Stimulated activated naive CD4-positive, alpha-beta T cell (primary cell): ENCODE data around the gene YAE1.
"Not testable (repeated sequence)": the region's sequence is repeated elsewhere in the genome, so short reads cannot be mapped to it uniquely, and the experiment has no call there.

Source experiments
- DNase-seq, 6 experiments: peaks; one replicate each; lab custom pipeline; 2025; lab: John Stamatoyannopoulos, UW

Gene YAE1

GRCh38 chr7:39566023-39566921 lies at the start of gene YAE1:
YAE1 (plus strand) TSS chr7:39566404; CDS start chr7:39566419, 15 bp downstream.
- peak; percentile 57 to 75 (median 66) for DNase-seq

DNA sequence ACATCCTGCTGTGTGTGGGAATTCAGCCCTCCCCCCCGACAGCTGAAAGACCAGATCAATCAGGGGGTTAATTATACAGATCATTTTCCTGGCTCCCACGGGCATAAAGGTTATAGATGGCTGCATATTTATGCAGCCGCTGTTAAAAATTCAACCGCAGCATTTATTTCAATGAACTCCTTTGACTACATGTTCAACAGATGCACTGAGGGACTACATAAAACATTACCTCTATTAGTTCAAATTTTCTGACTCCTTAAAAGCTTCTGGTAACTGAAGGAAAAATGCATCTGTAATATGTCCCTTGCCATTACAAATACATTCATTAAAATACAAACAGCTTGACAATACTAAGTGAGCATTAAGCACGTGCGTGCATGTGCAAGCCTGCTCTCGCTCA lies 49.7 kb upstream of the YAE1 start:
- no peak for DNase-seq

DNA sequence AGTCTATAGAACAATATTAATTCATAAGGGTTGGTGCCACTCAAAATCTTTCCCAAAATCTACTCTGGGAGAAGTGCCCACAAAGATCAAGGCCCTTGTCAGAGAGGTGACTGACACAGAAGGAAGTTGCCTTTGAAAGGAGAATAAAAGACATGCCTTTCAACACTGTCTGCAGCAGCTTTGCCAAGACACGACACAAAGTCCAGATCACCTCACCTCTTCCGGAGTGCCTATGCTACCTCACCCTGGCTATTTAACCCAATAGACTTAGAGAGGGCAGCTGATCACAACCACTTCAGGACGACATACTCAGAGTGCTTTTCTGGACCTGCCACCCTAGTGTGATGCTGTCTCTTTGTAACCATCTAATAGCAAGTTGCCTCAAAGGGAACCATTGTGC lies 49.0 kb upstream of the YAE1 start:
- DNase-seq: no peak

GRCh38 chr7:39525926-39526325 lies 40.3 kb upstream of the YAE1 start:
- no peak for DNase-seq

GRCh38 chr7:39526666-39527065 lies 39.5 kb upstream of the YAE1 start:
- no peak for DNase-seq

DNA sequence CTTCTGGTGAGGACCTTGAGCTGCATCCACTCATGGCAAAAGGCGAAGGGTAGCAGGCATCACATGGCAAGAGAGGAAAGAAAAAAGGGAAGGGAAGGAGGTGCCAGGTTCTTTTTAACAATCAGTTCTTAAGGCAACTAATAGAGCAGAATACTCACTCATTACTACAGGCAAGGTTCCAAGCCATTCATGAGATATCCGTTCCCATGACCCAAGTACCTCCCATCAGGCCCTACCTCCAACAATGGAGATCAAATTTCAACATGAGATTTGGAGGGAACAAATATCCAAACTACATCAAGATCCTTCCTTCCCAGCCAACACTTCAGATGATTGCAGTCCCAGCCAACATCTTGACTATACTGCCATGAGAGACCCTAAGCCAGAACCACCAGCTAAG lies 38.9 kb upstream of the YAE1 start:
- DNase-seq: no peak

GRCh38 chr7:39527951-39528350 lies 38.3 kb upstream of the YAE1 start:
- no peak for DNase-seq

DNA sequence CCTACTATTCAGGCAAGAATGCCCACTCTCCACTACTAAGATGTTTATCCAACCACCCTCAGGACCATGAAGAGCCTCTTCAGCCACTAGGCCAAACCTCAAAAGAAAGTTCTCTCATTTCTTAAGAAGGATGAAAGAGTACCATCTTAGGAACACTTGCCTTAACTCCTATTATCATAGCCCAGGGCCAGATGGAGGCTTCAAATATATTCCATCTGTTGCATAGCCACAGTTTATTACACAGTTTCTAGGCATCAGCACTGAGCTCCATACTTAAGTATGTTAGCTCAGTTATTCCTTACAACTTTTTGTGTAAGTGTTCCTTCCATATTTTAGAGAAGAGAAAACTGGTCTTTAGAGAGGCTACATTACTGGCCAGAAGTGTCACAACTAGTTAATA lies 37.4 kb upstream of the YAE1 start:
- no peak for DNase-seq

- DNase-seq: no peak
Measured at GRCh38 chr7:39529582-39529981, 36.6 kb upstream of the YAE1 start.

DNA sequence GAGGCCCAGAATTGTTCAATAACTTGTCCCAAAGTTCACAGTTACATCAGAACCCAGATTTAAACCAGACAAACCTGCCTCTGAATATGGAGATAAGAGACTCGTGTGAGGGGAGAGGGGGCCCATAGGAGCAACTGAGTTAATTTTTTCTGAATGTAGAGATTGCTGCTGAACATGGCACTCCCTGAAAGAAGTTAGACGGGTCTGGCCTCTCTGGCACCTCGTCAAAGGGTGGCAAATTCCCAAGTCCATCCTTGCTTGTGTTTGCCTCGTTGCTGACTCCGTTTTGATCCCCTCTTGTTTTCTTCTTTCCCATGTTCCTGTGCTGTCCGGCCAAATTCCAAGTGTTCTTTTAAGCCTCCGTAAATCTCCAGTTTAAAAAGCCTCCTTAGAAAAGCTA lies 35.2 kb upstream of the YAE1 start:
- DNase-seq: no peak

DNA sequence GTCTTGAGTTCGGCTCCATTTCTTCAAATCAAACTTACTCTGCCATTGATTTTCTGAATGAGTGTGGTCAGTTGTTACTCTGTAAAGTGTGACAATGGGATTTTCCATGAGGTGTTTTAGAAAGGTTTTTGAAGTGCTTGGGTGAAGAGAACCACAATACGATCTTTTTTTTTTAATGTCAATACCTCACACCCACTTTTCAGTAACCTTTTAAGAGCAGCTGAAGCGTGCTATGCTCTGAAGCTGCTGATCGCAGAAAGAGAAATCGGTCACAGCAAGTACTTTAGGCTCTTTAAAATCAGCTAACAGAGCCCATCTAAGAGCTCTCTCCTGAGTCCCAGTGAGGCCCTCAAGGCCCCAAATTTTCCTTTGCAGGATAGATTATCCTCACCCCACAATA lies 34.4 kb upstream of the YAE1 start:
- DNase-seq: no peak

DNA sequence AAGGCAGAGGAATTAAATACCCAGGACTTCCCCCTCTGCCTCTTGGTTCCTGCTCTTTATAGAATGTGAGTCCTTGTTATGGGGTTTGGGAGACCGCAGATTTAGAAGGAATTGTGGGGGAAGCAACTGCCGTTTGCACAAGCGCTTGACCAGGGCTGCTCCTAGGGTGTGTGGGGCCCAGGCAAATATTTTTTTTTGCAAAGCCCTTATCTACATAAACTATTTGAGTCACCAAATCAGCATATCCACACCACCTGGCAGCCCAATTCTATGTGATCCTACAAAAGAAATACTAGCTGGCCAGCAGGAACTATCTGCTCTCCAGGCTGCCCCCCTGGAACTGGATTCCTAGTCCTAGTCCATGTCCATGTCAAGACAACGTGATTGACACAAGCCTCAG lies 33.4 kb upstream of the YAE1 start:
- DNase-seq: no peak

GRCh38 chr7:39534599-39534998 lies 31.6 kb upstream of the YAE1 start:
- no peak for DNase-seq

DNA sequence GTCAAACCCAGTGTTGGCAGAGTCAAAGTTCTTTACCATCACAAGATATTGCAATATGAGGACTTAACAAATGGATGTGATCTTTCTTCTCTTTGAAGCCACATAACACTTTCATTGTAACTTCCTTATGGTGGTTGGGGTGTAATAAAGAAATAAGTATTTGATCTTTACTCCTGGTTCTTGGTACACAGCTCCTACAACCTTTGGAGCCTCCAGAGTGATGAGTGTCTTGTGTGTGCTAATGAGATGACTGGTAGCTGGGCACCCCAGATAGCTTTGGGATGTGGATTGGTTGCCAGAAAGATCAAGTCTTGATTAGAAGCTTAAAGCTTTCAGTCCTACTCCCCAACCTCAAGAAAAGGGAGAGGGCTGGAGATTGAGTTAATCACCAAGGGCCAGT lies 31.1 kb upstream of the YAE1 start:
- DNase-seq: no peak

DNA sequence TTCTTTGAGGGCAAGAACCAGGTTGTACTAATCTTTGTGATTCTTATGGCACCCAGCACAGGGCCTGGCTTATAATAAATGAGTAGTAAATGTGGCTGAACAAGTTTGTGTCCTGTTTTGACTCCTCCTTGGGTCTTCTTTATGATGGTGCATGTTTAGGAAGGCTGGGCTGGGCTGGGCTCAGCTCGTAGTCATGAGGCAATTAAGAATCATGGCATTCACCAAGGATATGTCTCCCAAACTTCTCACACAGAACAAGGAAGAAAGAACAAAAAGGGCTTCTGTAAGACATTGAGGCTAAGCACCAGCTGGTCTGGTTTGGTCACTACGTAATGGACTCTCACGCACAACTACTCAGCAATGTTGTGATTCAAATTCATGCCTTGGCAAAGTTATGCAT lies 30.5 kb upstream of the YAE1 start:
- no peak for DNase-seq

- no peak for DNase-seq
Measured at GRCh38 chr7:39536951-39537350, 29.3 kb upstream of the YAE1 start.

DNA sequence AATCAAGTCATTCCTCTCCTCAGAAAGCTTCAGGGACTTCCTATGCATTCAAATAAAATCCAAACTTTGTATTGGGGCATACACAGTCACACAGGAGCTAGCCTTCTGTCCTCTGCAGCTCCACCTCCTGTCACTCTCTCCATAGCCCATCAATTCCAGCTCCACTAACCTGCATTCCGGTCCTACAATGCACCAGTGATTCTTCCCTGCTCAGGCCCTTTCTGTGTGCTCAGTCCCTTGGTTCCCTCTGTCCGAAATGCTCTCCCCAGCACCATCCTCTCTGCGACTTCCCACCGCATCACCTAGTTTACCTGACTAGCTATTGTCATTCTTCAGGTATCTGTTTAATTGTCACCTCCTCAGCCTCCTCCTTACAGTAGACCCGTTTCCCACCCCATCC lies 26.4 kb upstream of the YAE1 start:
- no peak for DNase-seq

DNA sequence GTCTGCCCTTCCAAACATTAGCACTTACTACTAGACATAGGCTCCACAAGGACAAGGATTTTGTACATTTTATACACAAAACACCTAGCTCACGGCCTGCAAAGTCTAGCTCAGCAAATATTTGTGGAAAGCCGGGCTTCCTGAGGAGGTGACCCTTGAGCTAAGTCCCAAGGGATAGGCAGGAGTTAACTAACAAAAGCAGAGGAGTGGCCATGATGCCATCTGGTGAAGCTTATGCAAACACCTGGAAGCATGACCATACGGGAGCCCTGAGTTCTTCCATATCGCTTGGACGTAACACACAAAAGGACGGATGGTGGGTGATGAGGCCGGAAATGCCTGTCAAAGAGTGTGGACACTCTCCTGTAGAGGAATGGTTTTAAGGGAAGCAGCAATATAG lies 25.9 kb upstream of the YAE1 start:
- no peak for DNase-seq

GRCh38 chr7:39541511-39541910 lies 24.7 kb upstream of the YAE1 start:
- no peak for DNase-seq

GRCh38 chr7:39544774-39545173 lies 21.4 kb upstream of the YAE1 start:
- DNase-seq: not testable (repeated sequence)

DNA sequence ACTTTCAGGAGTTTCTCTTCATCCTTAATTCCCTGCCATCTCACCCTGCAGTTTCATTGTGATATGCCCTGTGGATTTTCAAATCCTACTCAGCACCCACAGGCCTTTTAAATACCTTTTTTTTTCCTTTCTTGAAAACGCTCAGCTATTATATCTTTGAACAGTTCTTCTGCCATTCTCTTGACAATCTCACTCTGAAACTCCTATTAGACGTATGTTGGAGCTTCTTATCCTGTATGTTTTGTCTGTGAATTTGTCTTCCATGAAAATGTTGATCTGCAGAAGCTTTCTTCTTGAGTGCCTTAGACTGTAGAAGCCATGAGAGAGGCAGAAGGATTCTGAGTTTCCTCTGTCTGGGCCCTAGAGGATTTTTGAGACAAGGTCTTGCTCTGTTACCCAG lies 18.9 kb upstream of the YAE1 start:
- DNase-seq: no peak

DNA sequence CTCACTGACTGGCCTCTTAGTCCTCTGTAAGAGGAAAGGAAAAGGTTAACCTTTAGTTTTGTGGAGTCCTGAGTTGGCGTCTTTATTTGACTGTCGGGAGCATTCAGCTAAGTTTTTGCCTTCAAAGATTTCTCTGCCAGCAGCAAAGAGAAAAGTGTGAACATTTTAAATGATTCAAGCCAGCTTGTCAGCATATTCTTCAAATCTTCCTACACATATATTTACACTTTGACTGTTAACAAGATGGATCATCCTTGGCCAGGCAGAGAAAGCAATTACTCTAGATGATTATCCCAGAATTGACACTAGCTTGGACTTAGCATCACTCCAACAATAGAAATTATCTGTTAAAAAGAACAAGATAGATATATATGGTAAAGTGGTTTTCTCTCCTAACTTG lies 15.8 kb upstream of the YAE1 start:
- no peak for DNase-seq

DNA sequence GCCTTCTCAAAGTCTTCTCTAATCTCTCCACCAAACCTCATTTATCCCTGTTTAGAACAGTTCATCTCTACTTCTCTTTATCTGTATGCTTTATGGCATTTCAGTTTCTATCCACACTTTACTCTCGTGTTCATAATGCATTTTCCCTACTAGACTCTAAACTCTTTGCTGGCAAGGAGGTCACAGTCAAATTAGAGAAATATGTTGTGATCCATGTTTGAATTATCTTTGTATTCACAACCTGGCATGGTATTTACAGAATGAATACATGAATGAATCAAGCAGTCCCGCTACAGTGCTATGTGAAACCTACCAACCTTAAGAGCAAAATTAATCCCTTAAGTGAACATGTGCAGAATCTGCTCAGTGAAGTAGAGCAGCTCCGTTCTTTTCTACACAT lies 12.8 kb upstream of the YAE1 start:
- DNase-seq: no peak

- no peak for DNase-seq
Measured at GRCh38 chr7:39554583-39555165, 11.5 kb upstream of the YAE1 start.
